ENCODE data around the gene LBHD2.

LBHD2 gene

GRCh38 chr14:103088921-103089320 is 4.9 kb downstream of the LBHD2 start:
- no peak overlapping the region for H3K4me2 ChIP-seq (ENCODE audit: low read length)
- H3K27me3 ChIP-seq (ENCODE audit: low read depth, low read length) = no peaks in the 10 kb centered on the region

GRCh38 chr14:103089386-103090335 is 5.7 kb downstream of the LBHD2 start:
- Histone ChIP-seq H3K9me3 (ENCODE audit: insufficient read depth, low read length) (no peaks in the 10 kb centered on the region), H3K27me3 (ENCODE audit: low read depth, low read length) (no peaks in the 10 kb centered on the region), H3K9ac (ENCODE audit: low read length) (no peak overlapping the region), H2AFZ (ENCODE audit: low read depth, low read length) (no peak overlapping the region), H4K20me1 (ENCODE audit: insufficient read depth, low read length) (no peaks in the 10 kb centered on the region), H3K79me2 (ENCODE audit: low read length) (no peaks in the 10 kb centered on the region), H3K36me3 (replicated peaks; ENCODE audit: low read depth, low read length) (no peaks in the 10 kb centered on the region), H3K4me2 (ENCODE audit: low read length) (no peak overlapping the region), H3K4me1 (ENCODE audit: low read length) (peaks cover 14% of the 10 kb centered on the region), H3K27ac (ENCODE audit: low read length) (no peak overlapping the region), H3K4me3 (ENCODE audit: low read length) (no peak overlapping the region)
- TF ChIP-seq CTCF (IDR thresholded peaks at IDR 0.05; ENCODE audit: low read depth, low read length) (no peak), EZH2phosphoT487 (IDR thresholded peaks at IDR 0.05; ENCODE audit: low read depth) (no peak)

More at GRCh38 chr14:103088921-103089320, 4.9 kb downstream of the LBHD2 start:
- no peaks in the 10 kb centered on the region for H3K79me2 ChIP-seq (ENCODE audit: low read length)
- peaks cover 14% of the 10 kb centered on the region for H3K4me1 ChIP-seq (ENCODE audit: low read length)
- no peak overlapping the region for H3K27ac ChIP-seq (ENCODE audit: low read length)
- H3K4me3 ChIP-seq (ENCODE audit: low read length) = no peak overlapping the region
- no peak for TF ChIP-seq CTCF (IDR thresholded peaks at IDR 0.05; ENCODE audit: low read depth, low read length)
- no peak for TF ChIP-seq EZH2phosphoT487 (IDR thresholded peaks at IDR 0.05; ENCODE audit: low read depth)
- no peak overlapping the region for H2AFZ ChIP-seq (ENCODE audit: low read depth, low read length)
- no peak overlapping the region for H3K9ac ChIP-seq (ENCODE audit: low read length)
- H3K36me3 ChIP-seq (replicated peaks; ENCODE audit: low read depth, low read length) = no peaks in the 10 kb centered on the region
- H4K20me1 ChIP-seq (ENCODE audit: insufficient read depth, low read length) = no peaks in the 10 kb centered on the region
- no peaks in the 10 kb centered on the region for H3K9me3 ChIP-seq (ENCODE audit: insufficient read depth, low read length)

GRCh38 chr14:103090481-103091020 is 6.5 kb downstream of the LBHD2 start:
- Histone ChIP-seq H3K79me2 (ENCODE audit: low read length) (no peaks in the 10 kb centered on the region), H3K36me3 (replicated peaks; ENCODE audit: low read depth, low read length) (no peaks in the 10 kb centered on the region), H3K4me3 (ENCODE audit: low read length) (peak overlapping the region; percentile 81; the same call in 1 of the 2 replicates), H3K9me3 (ENCODE audit: insufficient read depth, low read length) (no peaks in the 10 kb centered on the region), H3K27me3 (ENCODE audit: low read depth, low read length) (no peaks in the 10 kb centered on the region), H3K4me2 (ENCODE audit: low read length) (peak overlapping the region; percentile 83), H3K9ac (ENCODE audit: low read length) (no peak overlapping the region), H4K20me1 (ENCODE audit: insufficient read depth, low read length) (no peaks in the 10 kb centered on the region), H3K4me1 (ENCODE audit: low read length) (peaks cover 14% of the 10 kb centered on the region), H3K27ac (ENCODE audit: low read length) (no peak overlapping the region), H2AFZ (ENCODE audit: low read depth, low read length) (peak overlapping the region; percentile 84; the same call in 1 of the 2 replicates)
- no peak for TF ChIP-seq EZH2phosphoT487 (IDR thresholded peaks at IDR 0.05; ENCODE audit: low read depth)

- H3K79me2 ChIP-seq (ENCODE audit: low read length) = no peaks in the 10 kb centered on the region
- no peaks in the 10 kb centered on the region for H3K36me3 ChIP-seq (replicated peaks; ENCODE audit: low read depth, low read length)
- peaks cover 14% of the 10 kb centered on the region for H3K4me1 ChIP-seq (ENCODE audit: low read length)
- no peaks in the 10 kb centered on the region for H3K27me3 ChIP-seq (ENCODE audit: low read depth, low read length)
- peak overlapping the region; percentile 84 for H2AFZ ChIP-seq (ENCODE audit: low read depth, low read length)
- peak overlapping the region; percentile 83 for H3K4me2 ChIP-seq (ENCODE audit: low read length)
- no peaks in the 10 kb centered on the region for H4K20me1 ChIP-seq (ENCODE audit: insufficient read depth, low read length)
- no peak overlapping the region for H3K27ac ChIP-seq (ENCODE audit: low read length)
- TF ChIP-seq EZH2phosphoT487 (IDR thresholded peaks at IDR 0.05; ENCODE audit: low read depth) = no peak
- peak; percentile 58 for TF ChIP-seq CTCF (IDR thresholded peaks at IDR 0.05; ENCODE audit: low read depth, low read length)
- H3K9ac ChIP-seq (ENCODE audit: low read length) = peak overlapping the region; percentile 68
- H3K4me3 ChIP-seq (ENCODE audit: low read length) = peak overlapping the region; percentile 81
- no peaks in the 10 kb centered on the region for H3K9me3 ChIP-seq (ENCODE audit: insufficient read depth, low read length)
Observed at GRCh38 chr14:103091041-103091882, 7.3 kb downstream of the LBHD2 start.

Measured in OCI-LY3 (cell line).